Uterus (tissue), 4 donors: ENCODE measurements around the gene MEIS1. TPM values are rescaled to one million over a fixed set of nuclear protein-coding genes. Genes with fewer than 3 reads are reported as not detected.

Source experiments
- DNase-seq, 2 donors: peaks; one replicate each; pipeline ENCODE4 v3.0.0-alpha.2; 2019 to 2020
- H3K27ac ChIP-seq, 2 donors: fragments of 200-600 bp; sonication (generic); 1 replicate in 1 of 2; 2 replicates in 1 of 2; pipeline ENCODE4 v1.5.1; 2016 to 2018
- H3K27me3 ChIP-seq, 2 donors: fragments of 200-600 bp; sonication (generic); one replicate each; pipeline ENCODE4 v1.5.1; 2018 to 2019; ENCODE audit warnings: control low read depth in 1 of 2
- H3K36me3 ChIP-seq, 2 donors: fragments of 200-600 bp; sonication (generic); one replicate each; pipeline ENCODE4 v1.5.1; 2019; ENCODE audit warnings: control low read depth in 1 of 2
- H3K4me1 ChIP-seq, 2 donors: fragments of 200-600 bp; sonication (generic); one replicate each; pipeline ENCODE4 v1.5.1; 2018 to 2019; ENCODE audit warnings: control low read depth in 1 of 2
- H3K4me3 ChIP-seq, 2 donors: fragments of 200-600 bp; sonication (generic); 1 replicate in 1 of 2; 2 replicates in 1 of 2; pipeline ENCODE4 v1.5.1; 2018 to 2019; ENCODE audit warnings: mild to moderate bottlenecking in 1 of 2
- H3K9me3 ChIP-seq, 2 donors: fragments of 200-600 bp; sonication (generic); one replicate each; pipeline ENCODE4 v1.5.1; 2019; ENCODE audit warnings: control low read depth in 1 of 2
- POLR2A ChIP-seq, 2 donors: fragments of 450-650 bp; IDR thresholded peaks; one replicate each; pipeline ENCODE4 v1.6.1; 2016; ENCODE audit warnings: antibody characterized with exemption in 2 of 2, mild to moderate bottlenecking in 1 of 2, moderate library complexity in 1 of 2
- intact Hi-C: fragments of 100-400 bp; cut with DNase I; formaldehyde crosslinking; loops from one replicate; pipeline ENCODE4 v1.15.1; 2023; ENCODE audit warnings: low total_unique reads
- total RNA-seq, 4 donors: library from RNA; depleted of rRNA in 3 of 4; stranded (reverse); fragments of >200 nt in 3 of 4; gene quantifications; one replicate each; pipeline versions ENCODE4 v1.1.0 to v1.2.4, GENCODE V29; 2014 to 2023
- TF ChIP-seq, protein P1 (sequence below), 4 experiments: fragments of 200-600 bp in 2 of 4; fragments of 450-650 bp in 2 of 4; sonication (generic) in 2 of 4; IDR thresholded peaks; one replicate each; pipeline ENCODE4 v1.5.1; 2016 to 2019; ENCODE audit warnings: antibody characterized with exemption in 4 of 4, mild to moderate bottlenecking in 2 of 4, moderate library complexity in 1 of 4
- donor health status: DM: yes; HTN: yes; CAD: no.

MEIS1 gene
- total RNA-seq, 4 donors from 2014 or later, result 110 to 418 (median 233) TPM

DNA sequence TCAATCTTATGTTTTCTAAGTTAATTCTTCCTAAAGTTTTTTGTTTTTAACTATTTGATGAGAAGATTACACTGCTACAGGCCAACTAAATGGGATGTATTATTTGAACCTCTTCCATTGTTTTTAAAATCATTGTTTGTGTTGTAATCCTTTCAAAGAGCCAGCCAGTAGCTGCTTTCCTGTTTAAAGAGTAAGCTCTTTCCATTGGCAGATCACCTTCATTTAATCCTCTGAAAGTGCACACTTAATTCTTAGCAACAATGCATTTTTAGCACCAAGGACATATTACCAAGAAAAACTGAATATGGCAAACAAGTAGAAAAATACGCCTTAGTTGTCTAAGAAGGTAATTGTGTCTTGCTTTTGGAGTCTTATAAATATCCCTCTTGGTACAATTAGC is 54.0 kb downstream of the MEIS1 start:
- H3K27ac ChIP-seq, result no peak overlapping the region
- no peaks in the 10 kb centered on the region for H3K27me3 ChIP-seq
- H3K9me3 ChIP-seq, result no peaks in the 10 kb centered on the region
- intact Hi-C loops, result no loop called here
- H3K36me3 ChIP-seq, result no peaks in the 10 kb centered on the region
- TF ChIP-seq, protein P1, sequence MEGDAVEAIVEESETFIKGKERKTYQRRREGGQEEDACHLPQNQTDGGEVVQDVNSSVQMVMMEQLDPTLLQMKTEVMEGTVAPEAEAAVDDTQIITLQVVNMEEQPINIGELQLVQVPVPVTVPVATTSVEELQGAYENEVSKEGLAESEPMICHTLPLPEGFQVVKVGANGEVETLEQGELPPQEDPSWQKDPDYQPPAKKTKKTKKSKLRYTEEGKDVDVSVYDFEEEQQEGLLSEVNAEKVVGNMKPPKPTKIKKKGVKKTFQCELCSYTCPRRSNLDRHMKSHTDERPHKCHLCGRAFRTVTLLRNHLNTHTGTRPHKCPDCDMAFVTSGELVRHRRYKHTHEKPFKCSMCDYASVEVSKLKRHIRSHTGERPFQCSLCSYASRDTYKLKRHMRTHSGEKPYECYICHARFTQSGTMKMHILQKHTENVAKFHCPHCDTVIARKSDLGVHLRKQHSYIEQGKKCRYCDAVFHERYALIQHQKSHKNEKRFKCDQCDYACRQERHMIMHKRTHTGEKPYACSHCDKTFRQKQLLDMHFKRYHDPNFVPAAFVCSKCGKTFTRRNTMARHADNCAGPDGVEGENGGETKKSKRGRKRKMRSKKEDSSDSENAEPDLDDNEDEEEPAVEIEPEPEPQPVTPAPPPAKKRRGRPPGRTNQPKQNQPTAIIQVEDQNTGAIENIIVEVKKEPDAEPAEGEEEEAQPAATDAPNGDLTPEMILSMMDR (IDR thresholded peaks at IDR 0.05), result no peak
- TF ChIP-seq POLR2A (IDR thresholded peaks at IDR 0.05), result no peak
- peaks cover 10 to 14% of the 10 kb centered on the region in 2 donors for H3K4me1 ChIP-seq
- no peak for DNase-seq
- no peak overlapping the region for H3K4me3 ChIP-seq

DNA sequence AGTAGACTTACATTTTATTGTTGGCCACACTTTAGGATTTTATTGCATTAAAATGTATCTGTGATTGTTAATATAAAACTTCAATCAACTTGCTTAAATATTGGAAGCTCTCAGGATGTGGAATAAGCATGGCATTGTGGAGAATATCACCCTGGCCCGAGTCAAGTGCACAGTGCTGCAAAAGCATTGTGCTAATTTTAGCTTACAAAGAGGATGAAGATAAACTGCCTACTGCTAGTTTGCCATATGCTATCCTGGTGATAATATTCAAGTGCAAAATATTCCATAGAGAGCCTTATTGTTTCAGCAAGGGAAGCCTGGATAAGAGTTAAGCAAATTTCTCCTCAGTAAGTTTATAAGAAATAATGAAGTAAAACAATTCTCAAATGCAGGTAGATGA is 54.5 kb downstream of the MEIS1 start:
- intact Hi-C loops, result no loop called here
- TF ChIP-seq, protein P1 (IDR thresholded peaks at IDR 0.05), result no peak
- TF ChIP-seq POLR2A (IDR thresholded peaks at IDR 0.05), result no peak
- no peaks in the 10 kb centered on the region for H3K36me3 ChIP-seq

DNA sequence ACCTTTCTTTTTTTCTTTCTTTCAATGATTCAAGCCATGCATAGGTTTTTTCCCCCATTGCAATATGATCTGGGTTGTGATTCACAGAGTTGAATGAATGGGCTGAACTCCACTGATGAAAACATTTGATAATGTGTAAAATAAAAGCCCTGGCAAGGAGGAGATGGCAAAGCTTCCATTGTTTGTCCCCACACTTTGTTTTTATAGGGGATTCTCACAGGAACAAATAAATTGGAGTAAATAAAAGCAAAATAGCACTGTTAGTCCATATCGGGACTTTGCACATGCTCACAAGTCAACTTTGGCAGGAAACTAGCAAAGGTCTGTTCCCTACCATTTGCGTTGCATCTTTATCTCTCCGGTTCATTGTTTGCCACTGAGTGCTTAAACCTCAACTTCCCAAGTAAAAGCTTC is 55.7 kb downstream of the MEIS1 start:
- H3K4me3 ChIP-seq, result no peak overlapping the region
- no peak for TF ChIP-seq POLR2A (IDR thresholded peaks at IDR 0.05)
- TF ChIP-seq, protein P1 (IDR thresholded peaks at IDR 0.05), result no peak
- no peak for DNase-seq
- intact Hi-C loops, result no loop called here
- no peaks in the 10 kb centered on the region for H3K27me3 ChIP-seq
- H3K4me1 ChIP-seq, result peaks cover 12 to 19% of the 10 kb centered on the region in 2 donors
- no peaks in the 10 kb centered on the region for H3K9me3 ChIP-seq
- no peak overlapping the region for H3K27ac ChIP-seq
- no peaks in the 10 kb centered on the region for H3K36me3 ChIP-seq

More for the DNA sequence above, 54.5 kb downstream of the MEIS1 start:
- no peak for DNase-seq
- Histone ChIP-seq H3K27me3 (no peaks in the 10 kb centered on the region), H3K27ac (no peak overlapping the region), H3K9me3 (no peaks in the 10 kb centered on the region), H3K4me1 (peaks cover 10 to 14% of the 10 kb centered on the region in 2 donors), H3K4me3 (no peak overlapping the region)

DNA sequence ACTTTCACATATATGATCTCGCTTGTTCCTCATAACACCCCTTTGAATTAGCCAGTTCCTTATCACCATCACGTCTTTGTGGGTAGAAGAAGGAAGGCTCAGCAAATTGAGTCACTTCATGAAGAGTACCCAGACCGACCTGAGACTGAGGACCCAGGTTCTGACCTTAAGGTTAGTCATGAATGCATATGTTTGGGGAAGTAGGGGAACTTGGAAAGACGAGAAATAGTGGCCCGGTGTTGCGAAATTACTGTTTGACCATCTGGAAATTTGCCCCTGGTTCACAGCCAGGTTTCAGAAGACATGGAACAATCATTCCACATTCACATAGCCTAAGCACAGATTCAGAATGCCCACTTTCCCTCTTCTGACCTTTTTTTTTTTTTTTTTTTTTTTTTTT is 59.8 kb downstream of the MEIS1 start:
- Histone ChIP-seq H3K36me3 (no peaks in the 10 kb centered on the region), H3K9me3 (no peaks in the 10 kb centered on the region), H3K4me3 (no peak overlapping the region), H3K27me3 (no peaks in the 10 kb centered on the region), H3K4me1 (peaks cover 21 to 26% of the 10 kb centered on the region in 2 donors), H3K27ac (peak overlapping the region; percentile 74 to 80)
- intact Hi-C loops, result no loop called here
- no peak for TF ChIP-seq POLR2A (IDR thresholded peaks at IDR 0.05)
- TF ChIP-seq, protein P1 (IDR thresholded peaks at IDR 0.05), result no peak
- DNase-seq, result peak; percentile 74 to 75

DNA sequence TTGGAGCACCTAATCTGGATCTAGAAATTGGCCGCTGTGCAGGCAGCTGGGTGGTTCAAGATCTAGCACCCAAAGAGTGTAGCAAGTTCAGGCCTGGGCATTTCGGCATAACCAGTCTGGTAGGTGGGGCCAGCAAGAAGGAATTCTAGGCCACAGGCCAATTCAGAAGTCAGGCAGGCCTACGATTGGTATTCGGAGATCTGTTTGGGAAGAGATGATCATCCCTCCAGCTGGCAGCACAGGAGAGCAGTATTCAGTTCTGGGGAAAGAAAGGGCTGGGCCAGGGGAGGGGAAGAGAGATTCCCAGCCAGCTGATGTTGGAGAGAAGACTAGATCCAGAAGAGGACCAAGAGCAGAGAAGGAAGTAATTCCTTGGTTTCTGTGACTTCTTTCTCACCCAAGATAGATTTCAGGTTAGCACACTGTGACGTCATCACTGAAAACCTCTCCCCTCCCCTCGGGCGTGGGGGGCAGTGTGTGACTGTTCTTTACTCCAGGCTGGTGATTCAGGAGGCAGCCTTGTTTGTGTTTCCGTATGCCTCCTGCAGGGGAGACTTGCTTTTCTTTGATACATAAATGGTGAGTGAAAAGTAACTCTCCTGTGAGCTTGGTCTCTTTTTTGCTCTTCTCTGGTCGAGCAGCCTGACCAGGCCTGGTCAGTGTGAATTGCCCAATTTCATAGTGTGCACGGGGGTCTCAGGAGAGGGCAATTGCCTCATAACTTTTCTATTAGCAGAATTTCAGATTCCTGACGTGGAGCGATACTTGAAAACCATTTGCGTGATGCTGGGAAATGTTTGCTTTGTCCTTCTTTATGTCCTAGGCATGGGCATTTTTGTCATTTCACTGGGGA is 61.1 kb downstream of the MEIS1 start:
- Histone ChIP-seq H3K4me1 (peaks cover 16 to 21% of the 10 kb centered on the region in 2 donors), H3K36me3 (no peaks in the 10 kb centered on the region), H3K27me3 (no peaks in the 10 kb centered on the region), H3K9me3 (no peaks in the 10 kb centered on the region), H3K4me3 (no peak overlapping the region), H3K27ac (peak overlapping the region; percentile 74 to 80)
- TF ChIP-seq, protein P1 (IDR thresholded peaks at IDR 0.05), result peak in 2 of 4 experiments; percentile 34 to 43
- TF ChIP-seq POLR2A (IDR thresholded peaks at IDR 0.05), result no peak
- peak; percentile 76 to 79 for DNase-seq
- intact Hi-C loops, result no loop called here
